T-helper 1 cell treated with Interleukin-12 subunit alpha and Interleukin-12 subunit beta and Interleukin-4 antibody, amounts not matched to agents 30 μg/mL and 1 μg/mL, for 36 hours (primary cell): ENCODE data around the gene ROR1.

Experiments
- H3K27ac Mint-ChIP-seq: one replicate; pipeline ENCODE4 v1.8.0; 2021; ENCODE audit warnings: mild to moderate bottlenecking, mixed read lengths
- H3K27me3 Mint-ChIP-seq: one replicate; pipeline ENCODE4 v1.8.0; 2021; ENCODE audit warnings: low read depth, mixed read lengths
- H3K36me3 Mint-ChIP-seq: one replicate; pipeline ENCODE4 v1.8.0; 2021; ENCODE audit warnings: low read depth, mixed read lengths
- H3K4me1 Mint-ChIP-seq: one replicate; pipeline ENCODE4 v1.8.0; 2021; ENCODE audit warnings: low read depth, mixed read lengths
- H3K4me3 Mint-ChIP-seq: one replicate; pipeline ENCODE4 v1.8.0; 2021; ENCODE audit warnings: mild to moderate bottlenecking, moderate library complexity, mixed read lengths
- H3K9me3 Mint-ChIP-seq: one replicate; pipeline ENCODE4 v1.8.0; 2021; ENCODE audit warnings: mixed read lengths

Gene ROR1

GRCh38 chr1:63892632-63893395, 119.0 kb downstream of the ROR1 start:
- no peaks in the 10 kb centered on the region for H3K4me1 Mint-ChIP-seq
- H3K36me3 Mint-ChIP-seq = no peaks in the 10 kb centered on the region

GRCh38 chr1:63893976-63894375, 120.2 kb downstream of the ROR1 start:
- no peaks in the 10 kb centered on the region for H3K9me3 Mint-ChIP-seq
- H3K4me3 Mint-ChIP-seq = no peak overlapping the region
- H3K36me3 Mint-ChIP-seq = no peaks in the 10 kb centered on the region
- peaks cover 3% of the 10 kb centered on the region for H3K27me3 Mint-ChIP-seq
- H3K4me1 Mint-ChIP-seq = no peaks in the 10 kb centered on the region
- no peak overlapping the region for H3K27ac Mint-ChIP-seq

More at GRCh38 chr1:63892632-63893395, 119.0 kb downstream of the ROR1 start:
- H3K27me3 Mint-ChIP-seq = peaks cover 3% of the 10 kb centered on the region
- H3K27ac Mint-ChIP-seq = no peak overlapping the region
- H3K9me3 Mint-ChIP-seq = no peaks in the 10 kb centered on the region
- no peak overlapping the region for H3K4me3 Mint-ChIP-seq

DNA sequence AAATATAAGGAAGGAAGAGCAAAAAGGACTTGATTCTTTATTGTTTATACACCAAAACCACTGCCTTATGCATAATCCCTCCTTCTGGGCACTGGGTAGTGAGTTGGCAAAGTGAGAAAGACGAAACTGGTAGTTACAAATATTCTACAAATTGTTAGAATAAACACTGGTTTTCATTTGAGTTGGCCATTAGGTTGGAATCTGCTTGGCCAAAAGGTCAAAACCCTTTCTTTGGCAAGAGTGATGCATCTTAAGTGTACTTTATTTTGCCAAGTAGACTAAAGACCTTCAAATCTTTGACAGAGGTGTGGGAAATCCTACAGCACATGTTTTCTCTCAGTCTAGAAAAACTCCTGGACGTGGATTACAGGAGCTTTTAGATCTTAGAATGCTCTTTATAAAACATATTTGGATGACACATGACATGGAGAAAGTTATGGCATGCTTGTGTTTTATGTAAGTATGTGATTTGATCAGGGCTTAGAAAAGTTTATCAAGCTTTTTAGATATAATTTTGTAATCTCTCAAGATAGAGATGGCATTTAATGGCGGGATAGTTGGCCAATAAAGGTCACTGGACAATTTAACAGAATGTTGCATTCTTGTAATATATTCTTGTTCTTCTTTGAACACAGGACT, 120.9 kb downstream of the ROR1 start:
- no peaks in the 10 kb centered on the region for H3K4me1 Mint-ChIP-seq
- H3K4me3 Mint-ChIP-seq = no peak overlapping the region
- H3K36me3 Mint-ChIP-seq = no peaks in the 10 kb centered on the region
- no peak overlapping the region for H3K27ac Mint-ChIP-seq
- peaks cover 3% of the 10 kb centered on the region for H3K27me3 Mint-ChIP-seq
- H3K9me3 Mint-ChIP-seq = no peaks in the 10 kb centered on the region

DNA sequence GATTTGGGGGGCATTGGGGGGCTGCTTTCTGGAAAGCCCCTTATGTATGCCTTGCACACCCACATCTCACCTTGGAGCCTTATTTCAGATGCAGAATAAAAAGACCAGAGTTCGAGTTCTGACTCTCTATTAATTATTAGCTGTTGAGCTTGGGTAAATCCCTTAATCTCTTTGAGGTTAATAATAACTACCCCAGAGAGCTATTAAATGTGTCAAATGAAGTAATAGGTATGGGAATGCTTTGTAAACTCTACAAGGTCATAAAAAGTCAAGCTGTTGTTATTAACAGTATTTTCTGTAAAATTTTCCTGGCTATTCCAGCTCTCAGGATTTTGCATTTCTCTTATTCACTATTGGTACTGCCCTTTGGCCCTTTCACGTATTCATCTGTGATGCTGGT, 122.9 kb downstream of the ROR1 start:
- Mint-ChIP-seq H3K4me3 (no peak overlapping the region), H3K9me3 (no peaks in the 10 kb centered on the region), H3K36me3 (no peaks in the 10 kb centered on the region), H3K4me1 (no peaks in the 10 kb centered on the region), H3K27me3 (peaks cover 3% of the 10 kb centered on the region), H3K27ac (no peak overlapping the region)

DNA sequence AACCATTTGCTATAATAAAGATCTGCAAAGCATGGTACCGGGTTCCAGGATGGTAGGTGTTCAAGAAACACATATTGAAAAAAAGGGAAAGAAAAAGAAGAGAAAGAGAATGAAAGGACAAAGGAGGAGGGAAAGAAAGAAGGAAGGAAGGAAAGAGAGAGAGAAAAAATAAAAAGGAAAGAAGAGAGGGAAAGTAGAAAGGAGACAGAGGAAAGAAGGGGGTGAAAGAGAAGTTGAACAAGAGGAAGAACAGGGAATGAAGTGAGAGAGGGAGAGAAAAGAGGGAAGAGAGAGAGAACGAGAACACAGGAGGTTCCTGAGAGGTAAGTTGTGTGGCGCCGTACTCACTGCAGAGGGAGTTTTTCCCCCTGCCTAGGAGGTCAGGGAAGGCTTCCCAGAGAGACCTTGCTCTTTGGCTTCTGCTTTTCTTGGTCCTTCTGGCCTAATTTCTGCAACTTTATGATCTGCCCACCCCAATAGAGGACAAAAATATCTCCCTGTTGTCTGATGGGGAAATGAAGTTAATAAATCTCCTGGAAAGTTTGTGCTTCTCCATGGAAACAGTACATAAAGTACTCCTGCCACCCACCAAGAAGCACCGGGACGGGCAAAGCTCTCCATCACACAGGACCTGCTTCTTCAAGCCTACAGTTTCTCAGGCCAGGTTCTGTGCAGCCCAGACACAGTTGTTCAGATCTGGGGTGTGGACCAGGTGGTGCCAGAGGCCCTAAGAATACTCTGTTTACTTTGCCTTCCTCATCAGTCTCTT, 124.8 kb downstream of the ROR1 start:
- H3K27me3 Mint-ChIP-seq = peaks cover 3% of the 10 kb centered on the region
- H3K9me3 Mint-ChIP-seq = no peaks in the 10 kb centered on the region
- no peak overlapping the region for H3K27ac Mint-ChIP-seq
- no peak overlapping the region for H3K4me3 Mint-ChIP-seq
- no peaks in the 10 kb centered on the region for H3K36me3 Mint-ChIP-seq
- H3K4me1 Mint-ChIP-seq = no peaks in the 10 kb centered on the region

DNA sequence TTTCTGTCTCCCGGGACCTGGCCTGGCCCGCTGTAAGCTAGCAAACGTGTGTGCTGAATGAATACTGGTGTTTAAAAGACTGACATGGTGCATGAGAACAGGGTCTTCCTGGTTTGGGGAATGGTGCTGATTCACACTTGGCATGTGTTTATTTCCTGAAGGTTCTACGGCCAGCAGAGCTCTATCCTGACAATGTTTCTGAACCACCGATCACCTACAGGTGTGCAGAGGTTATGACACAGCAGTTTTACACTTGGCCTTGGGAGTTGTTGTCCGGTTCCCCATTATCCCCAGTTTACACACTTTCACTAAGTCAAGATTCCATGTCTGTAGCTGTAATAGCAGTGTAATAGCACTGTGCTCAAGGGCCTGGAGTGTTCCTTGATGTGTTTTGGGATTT, 127.3 kb downstream of the ROR1 start:
- no peaks in the 10 kb centered on the region for H3K4me1 Mint-ChIP-seq
- no peaks in the 10 kb centered on the region for H3K27me3 Mint-ChIP-seq
- H3K4me3 Mint-ChIP-seq = no peak overlapping the region
- no peaks in the 10 kb centered on the region for H3K9me3 Mint-ChIP-seq
- H3K36me3 Mint-ChIP-seq = no peaks in the 10 kb centered on the region
- no peak overlapping the region for H3K27ac Mint-ChIP-seq

- Mint-ChIP-seq H3K4me3 (no peak overlapping the region), H3K27me3 (no peaks in the 10 kb centered on the region), H3K27ac (no peak overlapping the region), H3K4me1 (no peaks in the 10 kb centered on the region), H3K9me3 (no peaks in the 10 kb centered on the region), H3K36me3 (no peaks in the 10 kb centered on the region)
These were observed 129.2 kb downstream of the ROR1 start for GRCh38 chr1:63902844-63903589.

GRCh38 chr1:63903947-63904610, 130.3 kb downstream of the ROR1 start:
- Mint-ChIP-seq H3K27me3 (no peaks in the 10 kb centered on the region), H3K9me3 (no peaks in the 10 kb centered on the region), H3K27ac (no peak overlapping the region), H3K4me3 (no peak overlapping the region), H3K36me3 (no peaks in the 10 kb centered on the region), H3K4me1 (no peaks in the 10 kb centered on the region)

DNA sequence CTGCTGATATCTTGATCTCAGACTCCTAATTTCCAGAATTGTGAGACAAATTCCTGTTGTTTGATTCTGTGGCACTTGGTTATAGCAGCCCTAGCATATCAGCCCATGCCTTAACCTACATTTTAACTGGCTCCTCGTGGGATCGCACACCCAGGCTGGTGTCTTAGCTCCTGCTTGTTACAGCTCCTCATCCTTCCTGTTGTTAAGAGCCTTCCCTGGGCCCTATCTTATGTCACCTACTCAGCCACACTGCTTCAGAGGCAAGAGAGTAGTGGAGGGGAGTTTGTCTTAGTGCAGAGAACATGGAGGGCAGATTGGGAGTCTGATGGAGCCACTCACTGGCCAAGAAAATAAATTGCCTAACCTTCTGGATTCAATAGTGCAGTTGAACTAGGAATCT, 131.0 kb downstream of the ROR1 start:
- no peaks in the 10 kb centered on the region for H3K9me3 Mint-ChIP-seq
- H3K27ac Mint-ChIP-seq = no peak overlapping the region
- no peaks in the 10 kb centered on the region for H3K4me1 Mint-ChIP-seq
- no peaks in the 10 kb centered on the region for H3K36me3 Mint-ChIP-seq
- H3K4me3 Mint-ChIP-seq = no peak overlapping the region
- no peaks in the 10 kb centered on the region for H3K27me3 Mint-ChIP-seq

GRCh38 chr1:63906047-63906704, 132.4 kb downstream of the ROR1 start:
- Mint-ChIP-seq H3K36me3 (no peaks in the 10 kb centered on the region), H3K27ac (no peak overlapping the region)

DNA sequence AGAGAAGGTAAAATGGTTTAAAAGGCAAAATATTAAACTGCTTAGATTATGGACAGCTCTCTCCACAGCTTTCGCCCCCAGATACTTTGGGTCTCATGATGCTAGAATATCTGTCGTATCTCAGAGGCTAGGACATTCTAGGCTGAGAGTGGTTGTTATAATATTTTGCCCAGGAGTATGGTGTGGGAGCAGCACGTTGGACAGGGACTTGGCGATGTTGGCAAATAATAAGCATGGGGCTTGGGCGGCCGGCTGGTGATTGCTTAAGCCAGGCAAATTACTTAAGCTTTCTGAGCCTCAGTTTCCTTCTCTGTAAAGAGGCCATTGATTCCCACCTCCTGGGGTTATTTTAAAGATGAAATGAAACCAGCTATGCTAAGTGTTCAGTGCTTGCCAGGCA, 133.2 kb downstream of the ROR1 start:
- Mint-ChIP-seq H3K27me3 (no peaks in the 10 kb centered on the region), H3K9me3 (no peaks in the 10 kb centered on the region), H3K36me3 (no peaks in the 10 kb centered on the region), H3K4me1 (no peaks in the 10 kb centered on the region), H3K27ac (no peak overlapping the region), H3K4me3 (no peak overlapping the region)

More at GRCh38 chr1:63906047-63906704, 132.4 kb downstream of the ROR1 start:
- no peaks in the 10 kb centered on the region for H3K9me3 Mint-ChIP-seq
- H3K4me3 Mint-ChIP-seq = no peak overlapping the region
- H3K4me1 Mint-ChIP-seq = no peaks in the 10 kb centered on the region
- no peaks in the 10 kb centered on the region for H3K27me3 Mint-ChIP-seq

GRCh38 chr1:63908016-63908415, 134.2 kb downstream of the ROR1 start:
- Mint-ChIP-seq H3K4me3 (no peak overlapping the region), H3K9me3 (no peaks in the 10 kb centered on the region), H3K27me3 (peaks cover 7% of the 10 kb centered on the region), H3K36me3 (no peaks in the 10 kb centered on the region), H3K4me1 (no peaks in the 10 kb centered on the region), H3K27ac (no peak overlapping the region)

- no peaks in the 10 kb centered on the region for H3K9me3 Mint-ChIP-seq
- H3K4me1 Mint-ChIP-seq = no peaks in the 10 kb centered on the region
- H3K36me3 Mint-ChIP-seq = no peaks in the 10 kb centered on the region
- peaks cover 7% of the 10 kb centered on the region for H3K27me3 Mint-ChIP-seq
- H3K27ac Mint-ChIP-seq = no peak overlapping the region
- no peak overlapping the region for H3K4me3 Mint-ChIP-seq
These were observed 135.7 kb downstream of the ROR1 start for GRCh38 chr1:63909526-63909925.
